ENCODE measurements around the gene NTM.

The NTM gene

GRCh38 chr11:131644204-131644795, 273.9 kb downstream of the NTM start:
- no peaks in the 10 kb centered on the region for H3K4me1 ChIP-seq

GRCh38 chr11:131645237-131645636, 274.8 kb downstream of the NTM start:
- H3K36me3 ChIP-seq (ENCODE audit: control insufficient read depth, insufficient read depth, low read length): no peaks in the 10 kb centered on the region
- H3K4me2 ChIP-seq (ENCODE audit: low read length): no peak overlapping the region
- no peaks in the 10 kb centered on the region for H3K9me3 ChIP-seq (ENCODE audit: control insufficient read depth, low read length)
- H2AFZ ChIP-seq: no peak overlapping the region
- no peak overlapping the region for H3K4me3 ChIP-seq (ENCODE audit: low read depth, low read length)
- no peaks in the 10 kb centered on the region for H3K4me1 ChIP-seq
- H3K9ac ChIP-seq: no peak overlapping the region
- no peak overlapping the region for H3K27ac ChIP-seq
- H3K27me3 ChIP-seq (ENCODE audit: control insufficient read depth, insufficient read depth, low read length): no peaks in the 10 kb centered on the region
- no peaks in the 10 kb centered on the region for H3K79me2 ChIP-seq
- TF ChIP-seq, protein P1, sequence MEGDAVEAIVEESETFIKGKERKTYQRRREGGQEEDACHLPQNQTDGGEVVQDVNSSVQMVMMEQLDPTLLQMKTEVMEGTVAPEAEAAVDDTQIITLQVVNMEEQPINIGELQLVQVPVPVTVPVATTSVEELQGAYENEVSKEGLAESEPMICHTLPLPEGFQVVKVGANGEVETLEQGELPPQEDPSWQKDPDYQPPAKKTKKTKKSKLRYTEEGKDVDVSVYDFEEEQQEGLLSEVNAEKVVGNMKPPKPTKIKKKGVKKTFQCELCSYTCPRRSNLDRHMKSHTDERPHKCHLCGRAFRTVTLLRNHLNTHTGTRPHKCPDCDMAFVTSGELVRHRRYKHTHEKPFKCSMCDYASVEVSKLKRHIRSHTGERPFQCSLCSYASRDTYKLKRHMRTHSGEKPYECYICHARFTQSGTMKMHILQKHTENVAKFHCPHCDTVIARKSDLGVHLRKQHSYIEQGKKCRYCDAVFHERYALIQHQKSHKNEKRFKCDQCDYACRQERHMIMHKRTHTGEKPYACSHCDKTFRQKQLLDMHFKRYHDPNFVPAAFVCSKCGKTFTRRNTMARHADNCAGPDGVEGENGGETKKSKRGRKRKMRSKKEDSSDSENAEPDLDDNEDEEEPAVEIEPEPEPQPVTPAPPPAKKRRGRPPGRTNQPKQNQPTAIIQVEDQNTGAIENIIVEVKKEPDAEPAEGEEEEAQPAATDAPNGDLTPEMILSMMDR (IDR thresholded peaks at IDR 0.05): no peak

More at GRCh38 chr11:131644204-131644795, 273.9 kb downstream of the NTM start:
- Histone ChIP-seq H3K36me3 (ENCODE audit: control insufficient read depth, insufficient read depth, low read length) (no peaks in the 10 kb centered on the region), H3K27ac (no peak overlapping the region), H3K4me3 (ENCODE audit: low read depth, low read length) (no peak overlapping the region), H3K79me2 (no peaks in the 10 kb centered on the region), H3K9ac (no peak overlapping the region), H3K27me3 (ENCODE audit: control insufficient read depth, insufficient read depth, low read length) (no peaks in the 10 kb centered on the region), H3K4me2 (ENCODE audit: low read length) (no peak overlapping the region), H3K9me3 (ENCODE audit: control insufficient read depth, low read length) (no peaks in the 10 kb centered on the region), H2AFZ (no peak overlapping the region)
- TF ChIP-seq, protein P1 (IDR thresholded peaks at IDR 0.05): no peak

DNA sequence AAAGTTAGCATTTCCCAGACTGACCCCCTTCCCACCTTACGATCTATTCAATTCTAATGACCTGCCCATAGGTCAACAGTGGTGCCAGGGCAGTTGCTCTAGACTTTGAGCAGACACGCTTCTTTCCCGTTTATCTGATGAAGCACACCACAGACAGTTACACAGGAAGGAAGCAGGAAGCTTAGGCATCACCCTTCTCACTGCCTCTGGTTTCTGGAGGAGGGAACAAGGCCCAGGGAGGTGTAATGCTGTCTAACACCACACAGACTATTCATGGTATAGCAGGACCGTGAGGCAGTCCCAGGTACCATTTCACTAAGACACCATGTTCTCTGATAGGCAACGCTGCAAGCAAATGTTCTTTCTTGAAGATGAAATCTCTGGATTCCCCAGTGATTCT, 279.4 kb downstream of the NTM start:
- no peak overlapping the region for H2AFZ ChIP-seq
- TF ChIP-seq, protein P1 (IDR thresholded peaks at IDR 0.05): no peak

GRCh38 chr11:131652231-131652630, 281.8 kb downstream of the NTM start:
- no peak overlapping the region for H3K27ac ChIP-seq
- no peaks in the 10 kb centered on the region for H3K79me2 ChIP-seq
- H3K36me3 ChIP-seq (ENCODE audit: control insufficient read depth, insufficient read depth, low read length): no peaks in the 10 kb centered on the region
- H3K4me2 ChIP-seq (ENCODE audit: low read length): no peak overlapping the region
- no peaks in the 10 kb centered on the region for H3K9me3 ChIP-seq (ENCODE audit: control insufficient read depth, low read length)
- no peak overlapping the region for H3K9ac ChIP-seq
- no peak overlapping the region for H2AFZ ChIP-seq
- no peak overlapping the region for H3K4me3 ChIP-seq (ENCODE audit: low read depth, low read length)
- TF ChIP-seq, protein P1 (IDR thresholded peaks at IDR 0.05): no peak
- no peaks in the 10 kb centered on the region for H3K27me3 ChIP-seq (ENCODE audit: control insufficient read depth, insufficient read depth, low read length)
- no peaks in the 10 kb centered on the region for H3K4me1 ChIP-seq

More for the DNA sequence above, 279.4 kb downstream of the NTM start:
- Histone ChIP-seq H3K4me3 (ENCODE audit: low read depth, low read length) (no peak overlapping the region), H3K4me1 (no peaks in the 10 kb centered on the region), H3K79me2 (no peaks in the 10 kb centered on the region), H3K36me3 (ENCODE audit: control insufficient read depth, insufficient read depth, low read length) (no peaks in the 10 kb centered on the region), H3K4me2 (ENCODE audit: low read length) (no peak overlapping the region), H3K27ac (no peak overlapping the region), H3K9me3 (ENCODE audit: control insufficient read depth, low read length) (no peaks in the 10 kb centered on the region), H3K27me3 (ENCODE audit: control insufficient read depth, insufficient read depth, low read length) (no peaks in the 10 kb centered on the region), H3K9ac (no peak overlapping the region)

- TF ChIP-seq, protein P1 (IDR thresholded peaks at IDR 0.05): no peak
- H3K4me1 ChIP-seq: no peaks in the 10 kb centered on the region
These were observed 282.8 kb downstream of the NTM start for GRCh38 chr11:131653260-131653659.

More at GRCh38 chr11:131653260-131653659, 282.8 kb downstream of the NTM start:
- Histone ChIP-seq H3K36me3 (ENCODE audit: control insufficient read depth, insufficient read depth, low read length) (no peaks in the 10 kb centered on the region), H3K79me2 (no peaks in the 10 kb centered on the region), H3K9me3 (ENCODE audit: control insufficient read depth, low read length) (no peaks in the 10 kb centered on the region), H3K9ac (no peak overlapping the region), H3K27ac (no peak overlapping the region), H3K4me3 (ENCODE audit: low read depth, low read length) (no peak overlapping the region), H3K4me2 (ENCODE audit: low read length) (no peak overlapping the region), H3K27me3 (ENCODE audit: control insufficient read depth, insufficient read depth, low read length) (no peaks in the 10 kb centered on the region), H2AFZ (no peak overlapping the region)

Measured in parathyroid adenoma (tissue), 2 donors.